SK-N-MC (cell line): ENCODE measurements around the gene OBSCN.

Source experiments
- EZH2 ChIP-seq: fragments of 200-600 bp; sonication (generic); IDR thresholded peaks from one replicate; pipeline ENCODE4 v1.6.1; 2017; ENCODE audit warnings: antibody characterized with exemption
- POLR2AphosphoS5 ChIP-seq: IDR thresholded peaks from 2 replicates; pipeline ENCODE4 v1.6.1; 2012; ENCODE audit warnings: mild to moderate bottlenecking, low read depth, low read length, borderline replicate concordance

- TF ChIP-seq POLR2AphosphoS5 = no peak
- no peak for TF ChIP-seq EZH2
Measured at GRCh38 chr1:228374711-228375577, 167.1 kb downstream of the OBSCN start.
